WERI-Rb-1 (cell line): ENCODE measurements around the gene USP49.

Experiments
- DNase-seq: peaks from one replicate; pipeline ENCODE4 v3.0.0-alpha.2; 2020
- H3K27ac ChIP-seq: fragments of 250-450 bp; sonication (Bioruptor Pico); 2 replicates; pipeline ENCODE4 v1.5.1; 2020; ENCODE audit warnings: mild to moderate bottlenecking, moderate library complexity
- H3K27me3 ChIP-seq: fragments of 250-450 bp; sonication (Bioruptor Pico); 2 replicates; pipeline ENCODE4 v1.5.1; 2021; ENCODE audit warnings: mild to moderate bottlenecking, low read depth, moderate library complexity; ENCODE audit not compliant: insufficient read depth, severe bottlenecking
- H3K36me3 ChIP-seq: fragments of 250-450 bp; sonication (Bioruptor Pico); 2 replicates; pipeline ENCODE4 v1.5.1; 2020; ENCODE audit warnings: mild to moderate bottlenecking, moderate library complexity
- H3K4me3 ChIP-seq: 2 replicates; pipeline ENCODE4 v1.5.1; 2011; ENCODE audit warnings: low read depth, mild to moderate bottlenecking, control low read depth, low read length
- H3K9me3 ChIP-seq: fragments of 250-450 bp; sonication (Bioruptor Pico); 2 replicates; pipeline ENCODE4 v1.5.1; 2021; ENCODE audit warnings: mild to moderate bottlenecking, moderate library complexity; ENCODE audit not compliant: severe bottlenecking
- CTCF ChIP-seq: IDR thresholded peaks from 2 replicates; pipeline ENCODE4 v1.5.1; 2011; ENCODE audit warnings: low read depth, mild to moderate bottlenecking, control low read depth, inconsistent platforms, low read length

The USP49 gene

GRCh38 chr6:41836022-41836659 lies 59.0 kb downstream of the USP49 start:
- Histone ChIP-seq H3K27ac (no peak overlapping the region), H3K27me3 (no peaks in the 10 kb centered on the region), H3K9me3 (no peaks in the 10 kb centered on the region), H3K36me3 (peaks cover 63% of the 10 kb centered on the region), H3K4me3 (no peak overlapping the region)
- no peak for TF ChIP-seq CTCF
- DNase-seq: no peak

GRCh38 chr6:41832263-41832662 lies 62.9 kb downstream of the USP49 start:
- Histone ChIP-seq H3K4me3 (no peak overlapping the region), H3K9me3 (no peaks in the 10 kb centered on the region), H3K27me3 (no peaks in the 10 kb centered on the region), H3K27ac (no peak overlapping the region), H3K36me3 (peaks cover 53% of the 10 kb centered on the region)
- no peak for TF ChIP-seq CTCF
- no peak for DNase-seq

GRCh38 chr6:41826343-41827022 lies 68.7 kb downstream of the USP49 start:
- Histone ChIP-seq H3K27me3 (no peaks in the 10 kb centered on the region), H3K9me3 (no peaks in the 10 kb centered on the region), H3K36me3 (peaks cover 54% of the 10 kb centered on the region), H3K27ac (no peak overlapping the region), H3K4me3 (no peak overlapping the region)
- TF ChIP-seq CTCF: no peak
- no peak for DNase-seq

- TF ChIP-seq CTCF: no peak
- Histone ChIP-seq H3K27me3 (no peaks in the 10 kb centered on the region), H3K36me3 (peaks cover 51% of the 10 kb centered on the region), H3K4me3 (no peak overlapping the region), H3K9me3 (no peaks in the 10 kb centered on the region), H3K27ac (no peak overlapping the region)
- no peak for DNase-seq
Observed at GRCh38 chr6:41824571-41825569, 70.3 kb downstream of the USP49 start.

GRCh38 chr6:41823178-41823577 lies 72.0 kb downstream of the USP49 start:
- TF ChIP-seq CTCF: no peak
- Histone ChIP-seq H3K9me3 (no peaks in the 10 kb centered on the region), H3K27ac (no peak overlapping the region), H3K27me3 (no peaks in the 10 kb centered on the region), H3K4me3 (no peak overlapping the region), H3K36me3 (peaks cover 51% of the 10 kb centered on the region)
- no peak for DNase-seq
